GM12892 (cell line): ENCODE data around the gene LHX3.

Source experiments
- POLR2A ChIP-seq: IDR thresholded peaks from 2 replicates; pipeline ENCODE4 v1.6.1; 2011; ENCODE audit warnings: low read depth, low read length, control low read depth
- POLR2AphosphoS5 ChIP-seq: IDR thresholded peaks from 2 replicates; pipeline ENCODE4 v1.6.1; 2011; ENCODE audit warnings: low read depth, low read length, control low read depth
- TAF1 ChIP-seq: IDR thresholded peaks from 2 replicates; pipeline ENCODE4 v1.6.1; 2011; ENCODE audit warnings: low read depth, mild to moderate bottlenecking, control low read depth, low read length, borderline replicate concordance

DNA sequence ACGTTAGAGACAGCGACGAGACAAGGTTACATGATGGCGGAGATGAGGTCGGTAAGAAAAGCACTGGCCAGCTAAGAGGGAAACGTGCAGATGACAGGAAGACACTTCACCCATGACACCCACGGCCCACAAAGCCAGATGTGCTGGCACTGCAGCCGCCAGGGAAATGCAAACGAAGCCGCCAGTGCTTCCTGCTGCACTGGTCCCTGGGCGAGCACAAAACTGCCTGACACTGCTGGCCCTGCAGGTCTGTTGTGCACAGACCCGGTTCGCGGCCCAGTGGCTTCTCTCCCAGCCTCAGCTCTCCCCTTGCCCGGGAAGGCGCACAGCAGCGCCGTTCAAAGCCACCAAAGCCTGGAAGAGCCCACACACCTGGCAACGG, 20.4 kb upstream of the LHX3 start:
- no peak for TF ChIP-seq POLR2A
- TF ChIP-seq POLR2AphosphoS5 = no peak
- TF ChIP-seq TAF1 = no peak
